GM19035 (cell line): ENCODE data around the gene SCO2.

Source experiments
- ATAC-seq: cut with Tn5 transposase; IDR thresholded peaks from one replicate; pipeline ENCODE4 v1.9.1; 2021; ENCODE audit not compliant: unreplicated experiment

Gene SCO2

GRCh38 chr22:50525104-50525857 lies at the start of gene SCO2:
SCO2 (minus strand) TSS chr22:50525598; CDS start chr22:50524411, 1,187 bp downstream.
- peak; percentile 39 for ATAC-seq

- no peak for ATAC-seq
Measured at GRCh38 chr22:50574383-50574755, 49.0 kb upstream of the SCO2 start.

- no peak for ATAC-seq
Measured at GRCh38 chr22:50573491-50574382, 48.3 kb upstream of the SCO2 start.

- ATAC-seq, result no peak
Measured at GRCh38 chr22:50572965-50573364, 47.6 kb upstream of the SCO2 start.

- no peak for ATAC-seq
Measured at GRCh38 chr22:50571264-50572175, 46.1 kb upstream of the SCO2 start.

GRCh38 chr22:50570861-50571260 lies 45.5 kb upstream of the SCO2 start:
- ATAC-seq, result no peak

- no peak for ATAC-seq
Measured at GRCh38 chr22:50569896-50570535, 44.6 kb upstream of the SCO2 start.

GRCh38 chr22:50569041-50569459 lies 43.7 kb upstream of the SCO2 start:
- no peak for ATAC-seq

- ATAC-seq, result no peak
Measured at GRCh38 chr22:50568626-50569025, 43.2 kb upstream of the SCO2 start.

GRCh38 chr22:50567721-50568252 lies 42.4 kb upstream of the SCO2 start:
- ATAC-seq, result no peak

GRCh38 chr22:50564289-50564688 lies 38.9 kb upstream of the SCO2 start:
- ATAC-seq, result no peak

- no peak for ATAC-seq
Measured at GRCh38 chr22:50563413-50564160, 38.2 kb upstream of the SCO2 start.

- peak; percentile 95 for ATAC-seq
Measured at GRCh38 chr22:50562523-50563412, 37.4 kb upstream of the SCO2 start, which contains the start of gene SYCE3. SYCE3 (minus strand) TSS chr22:50562919; CDS start chr22:50556405, 6,514 bp downstream.

GRCh38 chr22:50561401-50562358 lies 36.3 kb upstream of the SCO2 start:
- ATAC-seq, result no peak

GRCh38 chr22:50560034-50560433 lies 34.6 kb upstream of the SCO2 start:
- ATAC-seq, result no peak

GRCh38 chr22:50556703-50557102 lies 31.3 kb upstream of the SCO2 start:
- no peak for ATAC-seq

GRCh38 chr22:50553310-50553709 lies 27.9 kb upstream of the SCO2 start:
- ATAC-seq, result no peak
